Placental pericyte (primary cell): ENCODE data around the gene CORO2B. TPM values are rescaled to one million over a fixed set of nuclear protein-coding genes. Genes with fewer than 3 reads are reported as not detected.

Experiments
- total RNA-seq: library from RNA; depleted of rRNA; stranded (reverse); fragments of >200 nt; gene quantifications from 2 replicates; pipeline ENCODE4 v1.2.3, GENCODE V29; 2012

CORO2B gene
- total RNA-seq, result 10.7 and 26.9 TPM in 2 replicates

GRCh38 chr15:68578980-68579935 is at the start of gene CORO2B:
Gene CORO2B, plus strand, starts transcription at chr15:68578993. Its CDS starts 270 bp downstream, at chr15:68579263.

Other genes with a start within 250 kb of the CORO2B start
- gene ITGA11, start 146.8 kb upstream of the CORO2B start, total RNA-seq, result 57.8 and 129 TPM in 2 replicates
- gene ANP32A, start 241.9 kb downstream of the CORO2B start, total RNA-seq, result 19.0 and 38.8 TPM in 2 replicates